ENCODE data around the gene SHBG.
"Not testable (repeated sequence)": the region's sequence is repeated elsewhere in the genome, so short reads cannot be mapped to it uniquely, and the experiment has no call there.

Gene SHBG

DNA sequence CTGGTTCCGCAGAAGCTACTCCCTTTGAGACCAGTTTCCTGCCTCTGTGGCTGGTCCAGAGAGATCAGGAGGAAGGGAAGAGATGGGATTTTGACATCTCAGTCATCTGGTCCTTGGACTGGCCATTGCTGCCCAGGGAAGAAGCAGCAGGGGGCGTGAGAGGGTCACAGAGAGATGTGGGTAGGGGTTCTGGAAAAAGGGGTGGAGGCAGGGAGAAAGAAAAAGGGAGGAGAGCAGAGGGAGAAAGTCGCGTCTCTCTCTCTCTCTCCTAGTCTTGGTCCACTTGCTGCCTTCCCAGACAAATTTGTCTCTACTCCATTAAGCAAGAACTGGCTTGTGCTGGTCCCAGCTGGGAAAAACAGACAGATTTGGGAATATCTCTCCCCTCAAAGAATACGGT, 4.4 kb downstream of the SHBG start:
- DNase-seq (ENCODE audit: insufficient read length, low spot score) (peak; percentile 95), FAIRE-seq (no peak)
- TF ChIP-seq, protein P1, sequence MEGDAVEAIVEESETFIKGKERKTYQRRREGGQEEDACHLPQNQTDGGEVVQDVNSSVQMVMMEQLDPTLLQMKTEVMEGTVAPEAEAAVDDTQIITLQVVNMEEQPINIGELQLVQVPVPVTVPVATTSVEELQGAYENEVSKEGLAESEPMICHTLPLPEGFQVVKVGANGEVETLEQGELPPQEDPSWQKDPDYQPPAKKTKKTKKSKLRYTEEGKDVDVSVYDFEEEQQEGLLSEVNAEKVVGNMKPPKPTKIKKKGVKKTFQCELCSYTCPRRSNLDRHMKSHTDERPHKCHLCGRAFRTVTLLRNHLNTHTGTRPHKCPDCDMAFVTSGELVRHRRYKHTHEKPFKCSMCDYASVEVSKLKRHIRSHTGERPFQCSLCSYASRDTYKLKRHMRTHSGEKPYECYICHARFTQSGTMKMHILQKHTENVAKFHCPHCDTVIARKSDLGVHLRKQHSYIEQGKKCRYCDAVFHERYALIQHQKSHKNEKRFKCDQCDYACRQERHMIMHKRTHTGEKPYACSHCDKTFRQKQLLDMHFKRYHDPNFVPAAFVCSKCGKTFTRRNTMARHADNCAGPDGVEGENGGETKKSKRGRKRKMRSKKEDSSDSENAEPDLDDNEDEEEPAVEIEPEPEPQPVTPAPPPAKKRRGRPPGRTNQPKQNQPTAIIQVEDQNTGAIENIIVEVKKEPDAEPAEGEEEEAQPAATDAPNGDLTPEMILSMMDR (IDR thresholded peaks at IDR 0.05; ENCODE audit: insufficient read depth, missing control alignments) = peak; percentile 72

DNA sequence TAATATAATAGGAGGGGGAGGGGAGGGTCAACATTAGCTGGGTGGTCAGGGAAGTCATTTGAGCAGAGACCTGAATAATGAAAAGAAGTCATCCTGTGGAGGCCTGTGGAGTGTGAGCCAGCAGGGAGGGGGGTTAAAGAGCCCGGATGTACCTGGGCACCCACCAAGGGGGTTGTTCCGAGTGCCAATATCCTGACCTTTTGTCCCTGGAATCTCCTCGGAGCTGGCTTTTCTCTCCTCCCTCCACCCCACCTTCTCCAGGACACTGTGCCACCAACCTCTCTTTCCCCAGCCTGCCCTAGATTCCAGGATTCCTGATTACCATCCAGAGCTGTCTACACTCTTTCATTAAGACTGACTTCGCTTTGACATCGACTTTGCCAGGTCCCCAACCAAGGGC, 6.2 kb downstream of the SHBG start:
- no peak for DNase-seq (ENCODE audit: insufficient read length, low spot score)
- TF ChIP-seq, protein P1 (IDR thresholded peaks at IDR 0.05; ENCODE audit: insufficient read depth, missing control alignments) = no peak
- no peak for FAIRE-seq

DNA sequence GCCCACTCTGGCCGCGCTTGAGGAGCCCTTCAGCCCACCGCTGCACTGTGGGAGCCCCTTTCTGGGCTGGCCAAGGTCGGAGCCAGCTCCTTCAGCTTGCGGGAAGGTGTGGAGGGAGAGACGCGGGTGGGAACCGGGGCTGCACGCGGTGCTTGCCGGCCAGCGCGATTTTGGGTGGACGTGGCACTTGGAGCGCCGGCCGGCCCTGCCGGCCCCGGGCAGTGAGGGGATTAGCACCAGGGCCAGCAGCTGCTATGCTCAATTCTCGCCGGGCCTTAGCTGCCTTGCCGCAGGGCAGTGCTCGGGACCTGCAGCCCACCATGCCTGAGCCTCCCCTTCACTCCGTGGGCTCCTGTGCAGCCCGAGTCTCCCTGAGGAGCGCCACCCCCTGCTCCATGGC, 10.8 kb downstream of the SHBG start:
- no peak for FAIRE-seq
- no peak for DNase-seq (ENCODE audit: insufficient read length, low spot score)
- TF ChIP-seq, protein P1 (IDR thresholded peaks at IDR 0.05; ENCODE audit: insufficient read depth, missing control alignments) = no peak

DNA sequence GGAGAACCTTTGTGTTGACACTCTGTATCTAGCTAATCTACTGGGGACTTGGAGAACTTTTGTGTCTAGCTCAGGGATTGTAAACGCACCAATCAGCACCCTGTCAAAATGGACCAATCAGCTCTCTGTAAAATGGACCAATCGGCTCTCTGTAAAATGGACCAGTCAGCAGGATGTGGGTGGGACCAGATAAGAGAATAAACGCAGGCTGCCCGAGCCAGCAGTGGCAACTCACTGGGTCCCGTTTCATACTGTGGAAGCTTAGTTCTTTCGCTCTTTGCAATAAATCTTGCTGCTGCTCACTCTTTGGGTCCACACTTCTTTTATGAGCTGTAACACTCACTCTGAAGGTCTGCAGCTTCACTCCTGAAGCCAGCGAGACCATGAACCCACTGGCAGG, 11.7 kb downstream of the SHBG start:
- not testable (repeated sequence) for DNase-seq (ENCODE audit: insufficient read length, low spot score); FAIRE-seq

DNA sequence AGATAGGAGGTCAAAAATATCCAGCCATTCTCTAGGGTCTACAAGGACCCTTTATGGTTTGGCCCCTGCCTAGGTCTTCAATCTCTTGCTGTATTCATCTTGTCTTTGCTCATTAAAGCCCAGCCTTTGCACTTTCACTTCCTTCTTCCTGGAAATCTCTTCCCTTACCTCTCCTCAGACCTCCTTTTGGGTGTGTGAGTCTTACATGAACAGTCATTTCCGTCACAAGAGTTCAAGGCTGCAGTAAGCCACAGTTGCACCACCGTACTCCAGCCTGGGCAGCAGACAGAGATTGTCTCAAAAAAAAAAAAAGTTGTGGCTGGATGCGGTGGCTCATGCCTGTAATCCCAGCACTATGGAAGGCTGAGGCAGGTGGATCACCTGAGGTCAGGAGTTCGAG, 14.8 kb downstream of the SHBG start:
- DNase-seq (ENCODE audit: insufficient read length, low spot score) (no peak), FAIRE-seq (no peak)
- TF ChIP-seq, protein P1 (IDR thresholded peaks at IDR 0.05; ENCODE audit: insufficient read depth, missing control alignments) = no peak

DNA sequence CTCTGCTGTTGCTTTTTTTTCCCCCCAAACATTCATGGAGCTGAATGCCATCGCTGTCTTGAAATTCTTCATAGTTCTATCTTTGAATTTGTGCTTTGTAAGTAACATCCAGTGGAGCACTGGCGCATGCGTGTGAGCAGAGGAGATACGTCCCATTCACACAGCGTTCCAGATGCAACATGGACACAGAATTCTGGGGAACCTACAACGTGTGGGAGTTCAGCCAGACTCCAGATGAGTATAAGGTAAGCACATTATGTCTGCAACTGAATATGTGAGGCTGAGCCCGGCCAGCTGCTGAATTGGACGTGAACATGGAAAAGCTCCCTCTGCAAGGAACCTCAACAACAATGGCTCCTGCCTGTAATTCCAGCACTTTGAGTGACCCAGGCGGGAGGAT, 16.5 kb downstream of the SHBG start:
- TF ChIP-seq, protein P1 (IDR thresholded peaks at IDR 0.05; ENCODE audit: insufficient read depth, missing control alignments) = no peak
- no peak for FAIRE-seq
- DNase-seq (ENCODE audit: insufficient read length, low spot score) = no peak

DNA sequence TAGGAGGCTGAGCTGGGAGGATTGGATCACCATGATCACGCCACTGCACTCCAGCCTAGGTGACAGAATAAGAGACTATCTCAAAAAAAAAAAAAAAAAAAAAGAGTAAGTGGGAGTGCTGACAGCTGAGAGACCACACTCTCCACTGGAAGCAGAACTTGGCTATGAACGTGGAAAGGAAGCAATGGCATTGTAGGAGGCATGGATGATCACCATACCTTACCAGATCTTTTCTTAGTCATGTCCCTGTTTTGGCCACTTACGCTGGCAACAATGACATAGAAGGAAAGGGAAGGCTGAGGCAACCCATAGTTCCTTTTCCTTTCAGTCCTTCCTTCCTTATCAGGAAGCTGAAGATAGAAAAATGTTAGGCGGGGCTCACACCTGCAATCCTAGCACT, 17.1 kb downstream of the SHBG start:
- TF ChIP-seq, protein P1 (IDR thresholded peaks at IDR 0.05; ENCODE audit: insufficient read depth, missing control alignments) = no peak
- DNase-seq (ENCODE audit: insufficient read length, low spot score) (no peak), FAIRE-seq (no peak)

DNA sequence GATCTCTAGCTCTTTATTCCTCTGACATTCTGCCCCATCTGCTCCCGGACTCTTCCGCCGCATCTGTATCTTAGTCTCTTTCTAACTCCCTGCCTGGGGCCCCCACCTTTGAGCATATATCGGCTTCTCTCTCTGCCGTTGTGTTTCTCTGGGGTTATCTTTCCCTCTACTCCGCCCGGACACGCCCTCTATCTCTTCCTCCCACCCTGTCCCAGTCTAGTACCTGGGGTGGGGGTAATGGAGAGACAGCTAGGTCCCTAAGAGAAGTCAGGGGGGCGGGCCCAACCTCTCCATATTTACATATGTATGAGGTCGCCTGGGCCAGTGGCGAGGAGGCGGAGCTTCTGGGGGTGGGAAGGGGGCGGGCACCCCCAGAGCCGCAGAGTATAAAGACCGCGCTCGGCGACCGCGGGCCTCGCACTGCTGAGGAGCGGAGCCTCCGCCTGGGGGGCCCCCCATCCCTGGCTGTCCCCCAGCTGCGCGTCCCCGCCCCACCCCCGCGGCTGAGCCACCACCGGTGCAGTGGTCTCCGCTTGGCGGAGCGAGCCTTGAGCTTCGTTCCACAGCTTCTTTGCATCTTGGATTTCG, 20.7 kb downstream of the SHBG start, which contains the start of gene ATP1B2:
TSS of gene ATP1B2 (plus strand) at position 418 of the 588 bp plus-strand sequence. CDS start 593 bp downstream, outside the sequence.
- TF ChIP-seq, protein P1 (IDR thresholded peaks at IDR 0.05; ENCODE audit: insufficient read depth, missing control alignments) = no peak
- DNase-seq (ENCODE audit: insufficient read length, low spot score) (peak; percentile 98), FAIRE-seq (no peak)

Measured in D721Med (cell line).